Common myeloid progenitor, CD34-positive (primary cell): ENCODE measurements around the gene IFNE.
A peak's percentile ranks its signal among the peaks of the same experiment; 100 is the strongest.

Experiments used
- CTCF ChIA-PET: fragments of 350-600 bp; sonication (Branson Sonifier 250); formaldehyde crosslinking; loops from one replicate; lab custom pipeline; 2021; ENCODE audit warnings: antibody characterized with exemption; lab: Charles Lee
- POLR2A ChIA-PET: fragments of 350-600 bp; sonication (Branson Sonifier 250); formaldehyde crosslinking; loops from one replicate; lab custom pipeline; 2021; ENCODE audit warnings: antibody characterized with exemption; lab: Charles Lee
- DNase-seq, 3 donors: peaks; one replicate each; pipeline versions ENCODE4 v3.0.0 to v3.0.0-alpha.2; 2013
- H3K27ac ChIP-seq, 2 experiments: 1 replicate in 1 of 2; 2 replicates in 1 of 2; pipeline ENCODE4 v1.7.0; 2013; ENCODE audit warnings: inconsistent platforms in 2 of 2, low read length in 2 of 2, mild to moderate bottlenecking in 2 of 2, low read depth in 1 of 2, moderate library complexity in 1 of 2; ENCODE audit not compliant: severe bottlenecking in 2 of 2, insufficient read depth in 1 of 2, poor library complexity in 1 of 2
- H3K27me3 ChIP-seq, 5 experiments: replicated peaks in 2 of 5; 1 replicate in 3 of 5; 2 replicates in 2 of 5; pipeline versions ENCODE4 v1.6.1 to v1.7.0; 2013; ENCODE audit warnings: low read length in 4 of 5, mild to moderate bottlenecking in 2 of 5, moderate library complexity in 2 of 5, inconsistent platforms in 1 of 5; ENCODE audit not compliant: insufficient read depth in 5 of 5, control insufficient read depth in 4 of 5
- H3K36me3 ChIP-seq, 4 experiments: 1 replicate in 2 of 4; 2 replicates in 2 of 4; pipeline versions ENCODE4 v1.6.1 to v1.7.0; 2013; ENCODE audit warnings: low read length in 3 of 4, control low read depth in 1 of 4, mild to moderate bottlenecking in 1 of 4; ENCODE audit not compliant: control insufficient read depth in 4 of 4, insufficient read depth in 4 of 4
- H3K4me1 ChIP-seq, 4 experiments: 1 replicate in 3 of 4; 2 replicates in 1 of 4; pipeline versions ENCODE4 v1.6.1 to v1.7.1; 2013; ENCODE audit warnings: low read length in 3 of 4, mild to moderate bottlenecking in 3 of 4, control low read depth in 1 of 4, inconsistent platforms in 1 of 4, moderate library complexity in 1 of 4; ENCODE audit not compliant: control insufficient read depth in 4 of 4, insufficient read depth in 4 of 4; ENCODE audit errors: control extremely low read depth in 1 of 4
- H3K4me3 ChIP-seq, 7 experiments: 1 replicate in 4 of 7; 2 replicates in 3 of 7; pipeline versions ENCODE4 v1.5.1 to v1.7.0; 2013; ENCODE audit warnings: mild to moderate bottlenecking in 7 of 7, low read length in 6 of 7, moderate library complexity in 6 of 7, inconsistent platforms in 2 of 7, low read depth in 2 of 7, control low read depth in 1 of 7; ENCODE audit not compliant: insufficient read depth in 4 of 7, control insufficient read depth in 1 of 7; ENCODE audit errors: extremely low read depth in 1 of 7
- H3K9me3 ChIP-seq, 5 experiments: 1 replicate in 4 of 5; 2 replicates in 1 of 5; pipeline versions ENCODE4 v1.6.1 to v1.7.1; 2013; ENCODE audit warnings: low read length in 4 of 5, mild to moderate bottlenecking in 2 of 5, inconsistent platforms in 1 of 5, low read depth in 1 of 5, moderate library complexity in 1 of 5; ENCODE audit not compliant: control insufficient read depth in 4 of 5, insufficient read depth in 2 of 5; ENCODE audit errors: control extremely low read depth in 1 of 5
- WGBS: methylation state at CpG from one replicate; pipeline ENCODE4 v1.1.5; 2013; ENCODE audit not compliant: insufficient coverage; 5-methylcytosine and 5-hydroxymethylcytosine counted together

Gene IFNE

DNA sequence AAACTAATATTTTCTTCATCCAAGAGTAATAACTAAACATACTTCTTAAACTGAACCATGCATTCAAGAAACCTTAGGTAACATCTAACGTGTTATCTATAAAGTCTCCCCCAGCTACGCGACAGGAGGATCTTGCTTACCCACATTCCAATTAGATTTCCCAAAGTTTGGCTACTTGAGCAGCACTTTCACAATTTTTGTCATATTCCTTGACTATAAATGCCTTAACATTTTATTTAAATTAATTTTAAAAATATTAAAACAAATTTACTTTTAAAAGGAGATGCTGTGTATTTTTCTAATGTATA, 25.3 kb upstream of the IFNE start:
- Histone ChIP-seq H3K27me3 (no peaks in the 10 kb centered on the region), H3K4me3 (no peak overlapping the region), H3K36me3 (no peaks in the 10 kb centered on the region), H3K4me1 (peaks cover 0 to 9% (median 2%) of the 10 kb centered on the region in 4 experiments), H3K27ac (no peak overlapping the region), H3K9me3 (no peaks in the 10 kb centered on the region)
- DNase-seq, result no peak
- whole genome bisulfite sequencing, result 96% methylated on average over 3 of the region's 3 CpGs
- ChIA-PET CTCF (no interaction called here), POLR2A (no interaction called here)

DNA sequence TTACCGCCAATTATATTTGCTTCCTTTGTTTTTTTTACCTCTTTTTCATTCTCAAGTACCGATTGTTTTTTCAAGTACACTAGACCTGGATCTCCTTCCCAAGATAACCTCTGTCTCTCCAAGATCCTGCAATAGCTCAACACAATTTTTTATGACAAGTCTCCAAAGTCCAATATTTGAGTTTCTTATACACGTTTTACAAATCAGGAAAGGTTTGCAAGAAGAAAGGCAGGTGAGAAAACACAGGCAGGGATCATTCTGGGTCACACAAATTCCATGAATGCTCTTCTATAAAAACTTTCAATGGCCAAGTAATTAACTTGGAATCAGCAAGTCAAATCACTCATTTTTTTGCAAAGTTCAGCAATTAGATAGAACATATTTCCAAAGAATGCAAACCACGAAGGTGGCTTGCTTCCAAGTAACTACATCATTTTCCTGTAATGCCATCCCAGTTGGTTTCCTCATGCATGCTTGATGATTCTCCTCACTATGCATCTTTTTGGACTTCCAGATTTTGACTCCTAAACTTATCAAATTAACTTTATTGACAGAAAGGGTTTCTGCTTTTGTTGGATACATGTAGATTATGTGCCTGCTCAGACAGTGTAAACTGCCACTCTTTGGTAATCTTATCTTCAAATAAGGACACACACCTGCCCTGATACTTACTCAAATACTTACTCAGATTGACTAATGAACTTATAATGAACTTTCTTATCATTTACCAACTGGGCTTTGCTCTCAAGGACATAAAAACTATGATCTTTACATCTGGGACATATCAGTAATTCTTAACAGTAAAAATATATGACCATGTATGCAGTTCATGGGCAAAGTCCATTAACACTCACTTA, 24.7 kb upstream of the IFNE start:
- H3K9me3 ChIP-seq, result no peaks in the 10 kb centered on the region
- POLR2A ChIA-PET, result no interaction called here
- no peaks in the 10 kb centered on the region for H3K36me3 ChIP-seq
- no peak for DNase-seq
- CTCF ChIA-PET, result no interaction called here
- H3K27ac ChIP-seq, result no peak overlapping the region
- no peak overlapping the region for H3K4me3 ChIP-seq
- WGBS, result 63% methylated on average over 3 of the region's 4 CpGs
- peaks cover 0 to 9% (median 2%) of the 10 kb centered on the region in 4 experiments for H3K4me1 ChIP-seq
- peaks cover 0 to 2% (median 0%) of the 10 kb centered on the region in 5 experiments for H3K27me3 ChIP-seq

DNA sequence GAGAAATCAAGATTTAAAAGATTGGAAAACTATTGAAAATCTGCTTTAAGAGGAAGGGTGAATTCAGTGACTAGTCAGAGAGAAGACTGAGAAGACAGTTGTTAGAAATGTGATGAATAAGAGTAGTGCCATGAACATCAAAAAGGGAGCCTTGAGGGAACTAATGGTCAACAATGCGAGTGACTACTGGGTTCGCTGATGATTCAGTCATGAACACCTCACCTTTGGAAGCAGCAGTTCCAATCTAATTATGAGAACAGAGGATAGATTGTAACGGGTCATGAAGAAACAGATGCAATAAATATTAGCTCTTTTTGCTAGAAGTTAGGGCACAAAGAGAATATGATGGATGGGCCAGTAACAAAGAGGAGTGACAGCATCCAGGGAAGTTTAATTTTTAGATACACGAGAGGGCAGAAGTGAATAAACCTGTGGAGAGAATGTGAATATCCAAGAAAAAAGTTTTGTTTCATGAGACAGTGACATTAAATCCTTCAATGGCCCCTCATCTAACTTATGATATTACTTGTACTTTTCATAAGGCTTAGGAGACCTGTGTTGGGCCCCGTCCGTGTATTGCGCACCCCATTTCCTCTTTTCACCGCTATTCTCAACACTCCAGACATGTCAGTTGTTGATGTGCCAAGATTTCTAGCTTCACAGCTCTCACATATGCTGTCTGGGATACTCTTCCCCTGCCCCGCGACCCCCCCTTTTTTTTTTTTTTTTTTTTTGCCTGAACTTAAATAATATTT, 23.5 kb upstream of the IFNE start:
- WGBS, result 52% methylated on average over 7 of the region's 10 CpGs
- POLR2A ChIA-PET, result no interaction called here
- CTCF ChIA-PET, result no interaction called here
- H3K36me3 ChIP-seq, result no peaks in the 10 kb centered on the region
- H3K27me3 ChIP-seq, result peaks cover 0 to 2% (median 0%) of the 10 kb centered on the region in 5 experiments
- H3K4me1 ChIP-seq, result peaks cover 0 to 9% (median 2%) of the 10 kb centered on the region in 4 experiments
- DNase-seq, result peak in 2 of 3 donors; percentile 44 to 54
- H3K4me3 ChIP-seq, result no peak overlapping the region
- H3K9me3 ChIP-seq, result no peaks in the 10 kb centered on the region
- H3K27ac ChIP-seq, result no peak overlapping the region

- POLR2A ChIA-PET, result no interaction called here
- H3K36me3 ChIP-seq, result no peaks in the 10 kb centered on the region
- H3K27me3 ChIP-seq, result peaks cover 0 to 2% (median 0%) of the 10 kb centered on the region in 5 experiments
- no peak for DNase-seq
- CTCF ChIA-PET, result no interaction called here
- no peak overlapping the region for H3K4me3 ChIP-seq
- peaks cover 0 to 9% (median 2%) of the 10 kb centered on the region in 4 experiments for H3K4me1 ChIP-seq
- H3K9me3 ChIP-seq, result no peaks in the 10 kb centered on the region
- no peak overlapping the region for H3K27ac ChIP-seq
These were observed 22.8 kb upstream of the IFNE start for GRCh38 chr9:21504894-21505293.

- Histone ChIP-seq H3K36me3 (no peaks in the 10 kb centered on the region), H3K4me1 (peaks cover 0 to 9% (median 2%) of the 10 kb centered on the region in 4 experiments), H3K4me3 (no peak overlapping the region), H3K27ac (no peak overlapping the region), H3K27me3 (peaks cover 0 to 2% (median 0%) of the 10 kb centered on the region in 5 experiments), H3K9me3 (no peaks in the 10 kb centered on the region)
- WGBS, result no CpG with 5 or more reads among the region's 2 CpGs
- no peak for DNase-seq
- ChIA-PET POLR2A (no interaction called here), CTCF (interaction anchor here (0.7 kb wide), 1 partner anchor 57 kb away, joined by 3 read pairs; no protein-coding TSS in a partner anchor)
These were observed 22.0 kb upstream of the IFNE start for GRCh38 chr9:21504113-21504512.

- Histone ChIP-seq H3K36me3 (no peaks in the 10 kb centered on the region), H3K4me1 (peaks cover 0 to 9% (median 2%) of the 10 kb centered on the region in 4 experiments), H3K27ac (no peak overlapping the region), H3K4me3 (no peak overlapping the region), H3K9me3 (no peaks in the 10 kb centered on the region), H3K27me3 (peaks cover 0 to 2% (median 0%) of the 10 kb centered on the region in 5 experiments)
- ChIA-PET CTCF (no interaction called here), POLR2A (no interaction called here)
- DNase-seq, result no peak
- no CpG with 5 or more reads among the region's 1 CpG for WGBS
These were observed 20.5 kb upstream of the IFNE start for GRCh38 chr9:21502586-21502985.

DNA sequence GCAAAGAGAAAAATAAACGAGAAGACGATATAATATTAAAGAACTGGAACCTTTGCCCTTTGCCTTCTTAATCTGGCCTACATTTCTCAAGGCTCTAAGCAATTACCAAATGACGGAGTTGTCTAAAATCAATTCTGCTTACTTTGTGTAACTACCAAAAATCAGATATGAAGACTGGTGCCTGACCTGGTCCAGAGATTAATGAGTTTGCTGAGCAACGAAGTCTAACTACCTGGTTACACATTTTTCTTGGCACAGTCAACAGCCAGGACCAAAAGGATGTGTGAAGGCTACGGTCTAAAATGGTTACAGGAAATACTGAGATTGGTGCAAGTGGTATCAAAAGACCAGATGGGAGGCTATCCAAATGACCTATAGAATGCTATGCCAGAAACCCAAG, 17.8 kb upstream of the IFNE start:
- POLR2A ChIA-PET, result no interaction called here
- WGBS, result 92% methylated on average over 5 of the region's 5 CpGs
- Histone ChIP-seq H3K4me1 (no peaks in the 10 kb centered on the region), H3K9me3 (no peaks in the 10 kb centered on the region), H3K27ac (no peak overlapping the region), H3K27me3 (peaks cover 0 to 2% (median 0%) of the 10 kb centered on the region in 5 experiments), H3K4me3 (no peak overlapping the region), H3K36me3 (no peaks in the 10 kb centered on the region)
- CTCF ChIA-PET, result no interaction called here
- no peak for DNase-seq
